IPS-NIHi7 (cell line): ENCODE data around the gene PIKFYVE.
"Not testable (repeated sequence)": the region's sequence is repeated elsewhere in the genome, so short reads cannot be mapped to it uniquely, and the experiment has no call there.

ENCODE experiments used
- DNase-seq: peaks from one replicate; pipeline ENCODE4 v3.0.0; 2012; ENCODE audit warnings: mixed read lengths; ENCODE audit errors: extremely low spot score

PIKFYVE gene

DNA sequence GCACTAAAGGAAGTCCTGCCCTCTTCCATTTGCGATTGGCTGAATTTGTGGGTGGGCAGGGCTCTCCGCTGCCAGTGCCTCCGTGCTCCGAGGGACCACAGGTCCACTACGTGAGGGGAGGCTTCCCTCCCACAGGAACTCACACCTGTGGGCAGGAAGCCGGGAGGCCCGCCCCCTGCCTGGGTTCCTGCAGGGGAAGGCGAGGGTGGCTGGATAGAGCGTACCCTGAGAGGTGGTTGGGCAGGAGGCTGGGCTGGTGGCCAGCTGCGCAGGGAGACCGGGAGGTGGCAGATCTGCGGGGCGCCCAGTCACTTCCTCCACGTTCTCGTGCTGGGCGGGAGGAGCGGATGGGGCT lies 93.6 kb downstream of the PIKFYVE start:
- peak; percentile 36 for DNase-seq

DNA sequence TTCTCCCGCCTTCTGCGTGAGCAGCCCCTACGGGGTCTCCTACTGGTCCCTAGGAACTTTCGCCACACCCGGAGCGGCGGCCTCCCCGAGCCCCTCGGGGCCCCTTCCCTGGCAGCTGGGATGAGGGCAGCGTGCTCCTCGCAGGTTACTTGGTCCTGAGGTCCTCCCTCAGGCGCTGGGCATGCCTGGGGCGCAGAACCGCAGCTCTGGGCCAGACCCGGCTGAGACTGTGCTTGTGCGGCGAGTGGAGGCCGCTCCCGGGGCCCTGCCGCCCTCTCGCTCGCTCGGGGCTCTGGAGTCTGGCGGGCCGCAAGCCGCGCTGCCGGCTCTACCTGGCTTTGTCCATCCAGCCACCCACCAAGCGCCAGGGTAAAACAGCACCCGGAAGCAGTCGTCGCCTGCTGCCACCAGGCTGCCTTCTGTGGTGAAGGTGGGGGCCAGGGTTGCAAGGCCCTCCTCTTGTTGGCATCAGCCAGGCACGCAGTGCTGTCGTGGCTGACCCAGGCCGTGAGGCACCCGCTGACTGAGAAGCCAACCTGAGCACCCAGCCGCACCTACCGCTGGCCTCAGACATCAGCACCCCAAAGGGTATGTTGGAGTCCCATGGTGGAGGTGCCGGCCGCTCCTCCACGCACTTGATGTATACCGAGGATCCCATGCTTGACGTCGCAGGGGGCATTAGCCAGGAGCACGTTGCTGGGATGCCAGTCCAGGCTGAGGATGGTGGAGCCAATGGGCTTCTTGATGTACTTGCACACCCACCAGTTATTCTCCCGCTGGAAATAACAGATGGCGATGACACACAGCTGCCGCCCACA lies 94.4 kb downstream of the PIKFYVE start:
- DNase-seq = no peak

- no peak for DNase-seq
Observed at GRCh38 chr2:208361077-208361441, 95.0 kb downstream of the PIKFYVE start.

- DNase-seq = no peak
Observed at GRCh38 chr2:208363485-208363884, 97.4 kb downstream of the PIKFYVE start.

DNA sequence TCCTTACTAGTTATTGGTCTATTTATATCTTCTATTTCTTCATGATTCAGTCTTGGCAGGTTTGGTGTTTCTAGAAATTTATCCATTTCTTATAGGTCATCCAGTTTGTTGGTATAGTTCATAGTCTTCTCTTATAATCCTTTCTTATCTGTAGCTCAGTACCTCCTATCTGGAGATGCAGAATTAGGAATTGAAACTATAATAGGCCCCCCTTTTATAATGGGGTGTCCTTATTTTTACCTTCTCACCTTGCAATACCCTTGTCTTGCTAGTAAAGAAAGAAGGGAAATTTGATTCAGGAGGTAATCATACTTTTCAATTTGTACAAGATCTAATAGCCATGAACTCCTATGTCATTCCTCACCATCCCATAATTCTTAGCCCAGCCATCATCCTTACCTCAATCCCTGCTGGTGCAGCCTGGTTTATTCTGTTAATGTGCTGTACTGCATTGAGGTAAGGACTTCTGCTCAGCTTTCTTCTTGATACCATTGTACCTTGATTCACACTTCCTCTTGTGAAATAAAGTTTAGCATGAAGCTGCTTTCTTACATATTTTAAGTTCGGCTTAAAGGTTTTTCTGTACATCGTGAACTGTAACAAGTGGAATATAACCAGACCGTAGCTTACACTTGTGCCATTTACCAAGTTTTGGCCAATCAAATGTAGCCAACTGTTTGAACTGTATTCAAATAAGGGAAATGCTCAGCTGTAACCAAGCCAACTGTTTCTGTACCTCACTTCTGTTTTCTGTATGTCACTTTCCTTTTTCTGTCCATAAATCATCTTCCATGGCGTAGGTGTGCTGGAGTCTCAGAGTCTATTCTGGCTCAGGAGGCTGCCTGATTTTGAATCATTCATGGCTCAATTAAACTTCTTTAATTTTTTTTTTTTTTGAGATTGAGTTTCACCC lies 100.4 kb downstream of the PIKFYVE start:
- no peak for DNase-seq

- no peak for DNase-seq
Observed at GRCh38 chr2:208369091-208369490, 103.0 kb downstream of the PIKFYVE start.

DNA sequence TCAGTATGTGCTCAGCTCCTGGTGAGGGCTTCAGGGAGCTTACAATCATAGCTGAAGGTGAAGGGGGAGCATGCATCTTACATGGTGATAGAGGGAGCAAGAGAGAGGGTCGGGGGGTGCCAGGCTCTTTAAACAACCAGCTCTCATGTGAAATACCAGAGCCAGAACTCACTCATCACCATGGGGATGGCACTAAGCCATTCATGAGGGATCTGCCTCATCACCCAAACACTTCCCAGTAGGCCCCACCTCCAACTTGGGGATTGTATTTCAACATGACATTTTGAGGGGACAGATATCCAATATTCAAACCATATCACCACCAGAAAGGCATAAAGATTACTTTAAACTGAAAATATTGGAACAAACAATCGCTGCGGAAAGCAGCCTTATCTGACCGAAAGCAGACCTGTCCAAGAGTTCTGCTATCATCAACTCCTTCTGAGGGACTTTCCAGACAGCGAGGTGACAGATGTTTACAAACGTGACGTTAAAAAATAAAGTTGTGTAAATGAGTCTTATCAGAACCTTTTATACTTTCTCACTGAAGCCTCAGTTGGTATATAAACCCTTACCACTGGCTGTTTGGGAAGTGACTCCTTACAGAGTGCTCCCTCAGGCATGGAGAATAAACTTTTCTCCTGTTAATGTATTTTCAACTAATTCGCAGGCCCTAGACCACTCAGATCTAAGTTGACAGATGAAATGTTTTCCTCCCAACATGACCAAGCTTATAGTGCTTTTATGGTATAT lies 105.0 kb downstream of the PIKFYVE start:
- DNase-seq = no peak

DNA sequence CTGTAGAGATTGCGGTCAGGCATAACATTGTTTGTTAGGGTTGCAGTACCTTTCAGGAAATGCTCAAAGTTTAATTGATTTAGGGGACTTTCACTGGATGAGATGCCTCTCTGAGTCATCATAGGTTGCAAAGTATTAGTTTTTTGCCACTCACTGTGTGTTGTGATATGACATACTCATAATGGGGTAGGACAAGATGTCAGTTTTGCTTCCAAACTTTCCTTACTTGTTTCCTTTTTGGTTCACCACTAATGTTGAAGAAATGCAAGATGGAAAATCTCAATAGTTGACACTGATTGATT lies 105.5 kb downstream of the PIKFYVE start:
- no peak for DNase-seq

GRCh38 chr2:208373460-208374089 lies 107.5 kb downstream of the PIKFYVE start:
- DNase-seq = peak; percentile 66

DNA sequence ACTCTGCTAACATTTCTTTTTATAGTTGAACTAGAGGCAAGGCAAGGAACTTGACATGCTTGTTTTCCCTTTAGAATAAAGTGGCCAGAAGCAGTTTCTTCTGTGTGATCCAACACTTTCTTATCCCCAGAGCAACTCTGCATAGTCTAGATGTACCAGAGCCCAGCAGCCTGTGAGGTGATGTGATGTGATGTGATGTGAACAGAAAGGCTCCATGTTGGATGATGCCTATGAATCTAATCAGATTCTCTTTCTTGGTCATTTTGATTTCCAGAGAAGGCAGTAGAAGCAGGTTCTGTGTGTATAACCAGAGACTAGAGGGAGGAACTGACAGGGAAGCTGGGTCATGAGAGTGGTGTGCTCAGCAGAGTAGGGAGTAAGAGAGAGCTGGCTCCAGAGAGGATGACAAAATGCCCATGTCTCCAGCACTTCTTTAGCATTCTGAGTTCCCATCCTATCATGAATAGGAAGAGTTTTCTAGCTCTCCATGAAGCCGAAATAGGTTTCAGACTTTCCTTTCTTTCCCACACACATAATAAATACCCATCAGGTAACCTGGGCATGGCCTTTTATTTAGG lies 109.5 kb downstream of the PIKFYVE start:
- no peak for DNase-seq

DNA sequence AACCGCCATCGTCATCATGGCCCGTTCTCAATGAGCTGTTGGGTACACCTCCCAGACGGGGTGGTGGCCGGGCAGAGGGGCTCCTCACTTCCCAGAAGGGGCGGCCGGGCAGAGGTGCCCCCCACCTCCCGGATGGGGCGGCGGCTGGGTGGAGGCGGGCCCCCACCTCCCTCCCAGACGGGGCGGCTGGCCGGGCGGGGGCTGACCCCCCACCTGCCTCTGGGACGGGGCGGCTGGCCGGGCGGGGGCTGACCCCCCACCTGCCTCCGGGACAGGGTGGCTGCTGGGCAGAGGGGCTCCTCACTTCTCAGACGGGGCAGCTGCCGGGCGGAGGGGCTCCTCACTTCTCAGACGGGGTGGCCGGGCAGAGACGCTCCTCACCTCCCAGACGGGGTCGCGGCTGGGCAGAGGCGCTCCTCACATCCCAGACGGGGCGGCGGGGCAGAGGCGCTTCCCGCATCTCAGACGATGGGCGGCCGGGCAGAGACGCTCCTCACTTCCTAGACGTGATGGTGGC lies 111.3 kb downstream of the PIKFYVE start:
- DNase-seq = not testable (repeated sequence)

- DNase-seq = no peak
Observed at GRCh38 chr2:208379192-208379591, 113.1 kb downstream of the PIKFYVE start.

- no peak for DNase-seq
Observed at GRCh38 chr2:208384637-208385036, 118.6 kb downstream of the PIKFYVE start.

GRCh38 chr2:208386541-208386940 lies 120.5 kb downstream of the PIKFYVE start:
- DNase-seq = no peak

DNA sequence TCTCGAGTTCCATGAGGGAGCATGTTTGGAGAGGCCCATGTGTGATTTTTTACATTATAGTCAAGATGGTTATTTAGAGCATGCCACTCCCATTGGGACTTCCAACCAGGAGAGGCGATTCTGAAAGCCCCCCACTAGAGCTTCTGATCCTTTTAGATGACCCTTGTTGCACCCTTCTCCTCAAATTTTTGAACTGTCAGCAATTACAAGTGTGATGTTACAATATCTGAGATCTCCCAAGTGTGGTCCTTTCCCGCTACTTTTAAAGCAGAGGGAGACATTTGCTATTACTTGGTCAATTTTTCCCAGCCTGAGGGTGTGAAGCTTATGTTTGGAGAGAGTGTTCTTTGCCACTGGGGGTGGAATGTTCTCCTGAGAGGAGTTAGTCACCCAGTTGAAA lies 123.9 kb downstream of the PIKFYVE start:
- DNase-seq = no peak

DNA sequence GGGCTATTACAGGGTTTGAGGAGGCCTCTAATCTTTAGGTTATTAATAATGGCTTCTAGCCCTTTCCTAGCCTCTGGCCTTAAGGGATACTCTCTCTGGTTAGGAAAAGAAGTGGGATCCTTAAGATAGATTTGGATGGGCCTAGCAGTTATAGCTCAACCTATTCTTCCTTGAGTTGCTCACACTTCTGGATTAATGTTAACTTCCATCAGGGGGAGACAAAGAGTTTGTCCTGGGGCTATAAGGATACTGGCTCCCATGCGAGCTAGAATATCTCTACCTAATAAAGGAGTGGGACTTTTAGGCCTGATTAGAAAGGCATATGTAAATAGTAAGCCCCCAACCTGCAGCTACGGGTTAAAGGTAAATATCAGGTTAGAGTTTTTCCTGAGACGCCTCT lies 126.2 kb downstream of the PIKFYVE start:
- DNase-seq = no peak

DNA sequence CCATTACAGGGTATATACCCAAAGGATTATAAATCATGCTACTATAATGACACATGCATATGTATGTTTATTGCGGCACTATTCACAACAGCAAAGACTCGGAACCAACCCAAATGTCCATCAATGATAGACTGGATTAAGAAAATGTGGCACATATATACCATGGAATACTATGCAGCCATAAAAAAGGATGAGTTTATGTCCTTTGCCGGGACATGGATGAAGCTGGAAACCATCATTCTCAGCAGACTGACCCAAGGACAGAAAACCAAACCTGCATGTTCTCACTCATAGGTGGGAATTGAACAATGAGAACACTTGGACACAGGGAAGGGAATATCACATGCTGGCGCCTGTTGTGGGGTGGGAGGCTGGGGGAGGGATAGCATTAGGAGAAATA lies 130.7 kb downstream of the PIKFYVE start:
- not testable (repeated sequence) for DNase-seq

DNA sequence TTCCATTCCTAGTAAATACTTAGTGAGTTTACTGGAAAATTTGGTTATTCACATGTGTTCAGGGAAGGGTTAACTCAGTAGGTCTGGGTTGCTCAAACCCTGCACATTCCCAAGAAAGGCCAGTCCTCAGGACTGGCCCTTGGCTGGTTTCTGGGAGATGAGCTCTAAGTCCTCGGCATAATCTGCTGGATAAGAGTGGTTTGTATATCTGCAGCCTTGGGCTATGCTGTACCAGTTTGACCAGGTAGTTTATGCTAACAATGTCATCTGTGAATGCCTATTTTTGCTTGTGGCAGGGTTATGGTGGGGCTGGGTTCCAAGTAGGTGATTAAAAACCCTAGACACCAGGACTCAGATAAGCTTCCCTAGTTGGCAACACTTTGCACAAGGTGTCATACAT lies 133.1 kb downstream of the PIKFYVE start:
- DNase-seq = no peak

DNA sequence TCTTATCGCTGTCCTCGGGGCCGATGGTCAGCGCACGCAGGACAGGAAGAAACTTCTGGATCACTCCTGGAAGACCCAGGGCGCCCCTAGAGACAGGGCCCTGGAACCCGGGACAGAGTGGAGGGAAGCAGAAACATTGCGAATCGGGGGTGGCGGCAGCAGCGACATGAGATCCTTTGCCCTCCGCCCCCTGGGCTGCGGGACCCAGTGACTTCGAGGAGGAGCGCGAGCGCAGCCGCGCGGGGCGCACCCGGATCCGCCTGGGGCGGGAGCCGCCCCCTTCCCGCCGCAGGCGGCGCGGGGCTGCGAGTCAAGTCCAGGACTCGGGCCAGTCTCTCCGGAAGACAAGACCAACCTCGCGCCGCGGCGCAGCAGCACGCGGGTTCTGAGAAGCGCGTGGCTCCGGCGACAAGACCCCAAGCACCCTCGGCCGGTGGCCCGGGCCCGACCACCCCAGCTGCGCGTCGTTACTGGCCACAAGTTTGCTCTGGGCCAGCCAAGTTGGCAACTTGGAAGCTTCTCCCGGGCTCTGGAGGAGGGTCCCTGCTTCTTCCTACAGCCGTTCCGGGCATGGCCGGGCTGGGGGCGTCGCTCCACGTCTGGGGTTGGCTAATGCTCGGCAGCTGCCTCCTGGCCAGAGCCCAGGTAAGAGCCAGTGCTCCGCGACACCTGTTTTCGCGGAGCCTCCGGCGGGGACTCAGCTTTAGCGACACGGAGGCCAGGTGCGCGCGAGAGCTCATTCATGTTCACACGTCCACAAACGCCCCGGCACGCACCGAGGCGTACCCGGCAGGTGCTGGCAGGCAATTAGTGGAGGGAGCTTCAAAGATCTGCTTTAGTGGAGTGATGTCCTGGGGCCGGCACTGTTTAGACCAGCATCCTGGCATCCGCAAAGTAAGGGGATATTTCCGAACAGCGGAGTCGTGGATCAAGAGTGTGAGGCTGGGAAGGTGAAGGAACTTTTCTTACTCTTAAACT lies 140.7 kb downstream of the PIKFYVE start, which contains the start of gene PTH2R:
Gene PTH2R, plus strand, starts transcription at position 319 of the 978 bp plus-strand sequence. Its CDS starts 252 bp downstream, at position 571.
- DNase-seq = peak; percentile 66

DNA sequence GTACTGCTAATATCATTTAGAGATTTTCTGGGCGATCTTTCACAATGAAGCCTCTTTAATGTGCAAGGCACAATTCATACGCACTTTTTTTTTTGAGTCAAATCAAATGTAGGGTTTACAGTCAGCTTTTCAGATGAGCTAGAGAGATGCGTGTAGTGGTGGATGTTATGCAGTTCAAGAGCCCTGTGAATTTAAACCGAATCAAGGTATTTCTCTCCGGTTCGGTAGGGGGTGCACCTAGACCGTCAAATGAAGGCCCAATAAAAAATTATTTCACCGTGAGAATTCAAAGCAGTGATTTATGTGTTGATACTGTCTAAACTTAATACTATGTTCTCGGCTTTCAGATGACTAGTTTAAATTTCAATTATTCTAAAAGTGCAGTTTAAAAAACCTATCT lies 141.6 kb downstream of the PIKFYVE start:
- DNase-seq = peak; percentile 40
